Measurements from ENCODE around the gene REV1.
"Not testable (repeated sequence)": the region's sequence is repeated elsewhere in the genome, so short reads cannot be mapped to it uniquely, and the experiment has no call there.

The REV1 gene

DNA sequence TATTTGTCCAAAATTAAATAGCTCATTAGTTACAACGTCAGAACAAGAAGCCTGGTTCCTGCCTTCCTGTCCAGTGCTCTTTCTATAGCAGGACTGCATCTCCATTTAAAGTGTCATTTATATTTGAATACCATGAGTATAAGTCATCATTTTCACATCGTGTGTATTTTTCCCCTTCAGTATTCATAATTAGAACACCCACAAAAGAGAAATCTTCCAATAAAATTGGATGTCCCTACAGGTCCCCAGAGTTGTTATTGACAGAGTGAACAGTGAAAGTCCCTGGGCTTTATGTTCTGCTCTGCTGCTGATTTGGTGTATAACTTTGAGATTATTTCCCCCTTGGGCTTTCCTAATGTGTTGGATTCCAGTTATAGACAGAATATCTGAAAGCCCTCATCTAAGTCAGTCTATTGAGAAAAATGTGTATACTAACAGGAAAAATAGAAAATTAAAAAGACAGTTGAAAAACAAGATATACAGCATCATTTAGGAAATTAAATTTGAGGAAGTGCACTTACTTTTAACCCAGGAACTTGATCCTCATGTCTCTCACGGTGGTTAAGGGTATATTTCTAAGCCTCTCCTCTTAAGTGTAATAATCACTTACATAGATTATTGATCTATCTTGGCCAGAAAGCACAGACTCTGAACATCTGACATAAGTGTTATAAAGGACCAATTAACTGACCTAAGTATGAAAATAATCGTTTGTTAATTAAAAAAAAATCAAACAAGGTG, 15.2 kb upstream of the REV1 start:
- WGBS: 100% methylated on average over 2 of the region's 4 CpGs
- no peak overlapping the region for H3K4me3 ChIP-seq (ENCODE audit: low read length)
- no peaks in the 10 kb centered on the region for H3K27me3 ChIP-seq (ENCODE audit: insufficient read depth, low read length)
- H3K27ac ChIP-seq (ENCODE audit: low read depth, low read length): no peak overlapping the region
- H3K4me1 ChIP-seq (ENCODE audit: insufficient read depth, low read length): no peaks in the 10 kb centered on the region
- H3K9me3 ChIP-seq (ENCODE audit: insufficient read depth, low read depth, low read length): no peaks in the 10 kb centered on the region
- H3K9ac ChIP-seq (ENCODE audit: low read depth, low read length): no peak overlapping the region
- no peaks in the 10 kb centered on the region for H3K36me3 ChIP-seq (ENCODE audit: insufficient read depth, low read length)

DNA sequence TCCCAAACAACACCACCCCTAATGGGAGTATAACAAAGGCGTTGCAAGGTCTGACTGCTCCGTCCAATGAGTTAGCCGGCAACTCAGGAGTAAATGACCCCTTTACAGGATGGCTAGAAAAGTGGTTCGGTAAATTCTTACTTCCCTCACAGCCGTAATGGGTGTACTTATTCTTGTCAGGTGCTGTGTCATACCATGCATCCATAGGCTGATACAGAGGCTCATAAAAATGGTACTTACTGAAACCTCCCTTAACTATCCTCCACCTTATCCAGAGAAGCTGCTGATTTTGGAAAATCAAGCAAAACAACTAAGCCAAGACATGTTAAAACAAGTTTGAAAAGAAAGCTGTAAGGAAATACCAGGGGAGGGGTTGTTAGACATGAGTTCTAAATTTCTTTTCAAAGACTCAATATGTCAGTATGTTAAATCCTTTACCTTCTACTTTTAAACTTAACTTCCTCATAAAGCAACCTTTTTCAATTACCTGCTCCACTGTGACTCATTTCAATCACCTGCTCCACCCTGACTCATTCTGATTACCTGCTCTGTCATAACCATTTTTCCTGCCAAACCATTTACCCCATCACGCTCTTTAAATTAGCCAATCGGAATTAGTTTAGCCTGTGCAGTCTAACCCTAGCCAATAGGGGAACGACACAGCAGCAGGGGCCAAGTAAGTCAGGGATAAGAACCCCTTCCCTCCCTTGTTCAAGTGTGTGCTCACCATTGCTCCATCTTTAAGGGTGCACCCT, 14.0 kb upstream of the REV1 start:
- not testable (repeated sequence) for H3K27me3 ChIP-seq (ENCODE audit: insufficient read depth, low read length); H3K4me1 ChIP-seq (ENCODE audit: insufficient read depth, low read length); H3K36me3 ChIP-seq (ENCODE audit: insufficient read depth, low read length); H3K9me3 ChIP-seq (ENCODE audit: insufficient read depth, low read depth, low read length); H3K9ac ChIP-seq (ENCODE audit: low read depth, low read length); H3K27ac ChIP-seq (ENCODE audit: low read depth, low read length); H3K4me3 ChIP-seq (ENCODE audit: low read length)
- 93% methylated on average over 8 of the region's 8 CpGs for WGBS

DNA sequence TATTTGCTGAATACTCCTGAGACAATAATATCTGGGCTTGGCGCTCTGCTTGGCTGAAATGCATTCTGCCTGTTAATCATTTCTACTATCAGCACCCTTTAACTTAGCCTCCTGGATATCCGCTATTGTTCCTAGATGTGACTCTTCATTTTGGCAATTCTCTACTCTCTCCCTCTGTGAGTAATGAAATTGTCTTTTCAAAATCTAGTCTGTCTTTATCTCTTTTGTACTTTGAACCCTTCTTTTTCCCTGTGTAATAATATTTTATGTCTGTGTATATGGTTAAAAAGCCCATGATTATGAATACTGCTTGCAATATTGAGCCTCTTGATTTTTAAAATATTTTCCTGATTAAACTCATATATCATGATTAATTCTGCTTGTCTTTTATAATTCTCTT, 6.2 kb upstream of the REV1 start:
- Histone ChIP-seq H3K36me3 (ENCODE audit: insufficient read depth, low read length) (no peaks in the 10 kb centered on the region), H3K9ac (ENCODE audit: low read depth, low read length) (no peak overlapping the region), H3K9me3 (ENCODE audit: insufficient read depth, low read depth, low read length) (no peaks in the 10 kb centered on the region), H3K27me3 (ENCODE audit: insufficient read depth, low read length) (no peaks in the 10 kb centered on the region), H3K4me1 (ENCODE audit: insufficient read depth, low read length) (no peaks in the 10 kb centered on the region), H3K4me3 (ENCODE audit: low read length) (no peak overlapping the region), H3K27ac (ENCODE audit: low read depth, low read length) (no peak overlapping the region)
- WGBS: 93% methylated on average over 2 of the region's 2 CpGs

DNA sequence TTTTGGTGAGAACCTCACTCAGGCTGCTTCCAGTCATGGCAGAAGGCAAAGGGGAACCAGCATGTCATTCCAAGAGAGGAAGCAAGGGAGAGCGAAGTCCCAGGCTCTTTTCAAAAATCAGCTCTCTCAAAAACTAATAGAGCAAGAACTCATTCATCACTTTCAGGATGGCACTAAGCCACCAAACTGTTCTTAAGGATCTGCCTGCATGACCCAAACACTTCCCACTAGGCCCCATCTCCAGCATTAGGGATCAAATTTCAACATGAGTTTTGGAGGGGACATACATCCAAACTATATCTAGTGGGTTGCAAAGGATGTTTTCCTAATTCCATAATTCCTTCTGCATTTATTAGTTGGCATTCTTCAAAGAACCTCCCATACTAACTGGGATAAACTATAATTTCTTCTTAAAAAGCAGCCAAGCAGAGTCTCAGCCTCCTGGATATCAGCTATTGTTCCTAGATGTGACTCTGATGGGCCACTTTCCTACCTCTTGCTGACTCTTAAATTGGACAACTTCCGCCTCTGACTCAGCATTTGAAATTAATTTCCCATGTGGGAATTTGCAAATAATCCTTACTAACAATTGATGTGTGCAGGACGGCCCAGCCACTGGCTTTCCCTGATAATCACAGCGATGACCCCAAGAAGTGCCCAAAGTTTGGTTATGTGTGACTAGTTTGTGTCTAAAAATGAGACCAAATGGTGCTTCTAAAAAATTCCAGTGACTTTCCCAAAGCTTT, 5.5 kb upstream of the REV1 start:
- H3K4me1 ChIP-seq (ENCODE audit: insufficient read depth, low read length): no peaks in the 10 kb centered on the region
- no peak overlapping the region for H3K9ac ChIP-seq (ENCODE audit: low read depth, low read length)
- no peaks in the 10 kb centered on the region for H3K27me3 ChIP-seq (ENCODE audit: insufficient read depth, low read length)
- H3K36me3 ChIP-seq (ENCODE audit: insufficient read depth, low read length): no peaks in the 10 kb centered on the region
- WGBS: 91% methylated on average over 4 of the region's 4 CpGs
- H3K27ac ChIP-seq (ENCODE audit: low read depth, low read length): no peak overlapping the region
- no peak overlapping the region for H3K4me3 ChIP-seq (ENCODE audit: low read length)
- no peaks in the 10 kb centered on the region for H3K9me3 ChIP-seq (ENCODE audit: insufficient read depth, low read depth, low read length)

DNA sequence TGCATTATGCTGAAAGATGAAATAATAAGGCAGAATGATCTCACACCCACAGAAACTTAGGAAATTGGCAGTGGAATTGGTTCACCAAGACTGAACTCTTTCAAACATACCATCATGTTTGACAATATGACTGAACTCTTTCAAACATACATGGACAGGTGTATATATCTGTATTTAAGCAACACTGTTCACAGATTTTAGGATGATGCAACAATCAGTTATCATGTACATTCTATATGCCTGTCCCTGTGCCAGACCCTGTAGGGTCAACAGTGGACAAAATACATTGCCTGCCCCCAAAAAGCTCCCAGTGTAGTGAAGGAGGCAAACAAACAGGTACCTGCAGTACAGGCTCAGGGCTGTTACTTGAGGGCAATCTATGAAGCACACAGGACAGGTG, 2.9 kb upstream of the REV1 start:
- no peak overlapping the region for H3K4me3 ChIP-seq (ENCODE audit: low read length)
- no peaks in the 10 kb centered on the region for H3K27me3 ChIP-seq (ENCODE audit: insufficient read depth, low read length)
- H3K27ac ChIP-seq (ENCODE audit: low read depth, low read length): no peak overlapping the region
- no peaks in the 10 kb centered on the region for H3K9me3 ChIP-seq (ENCODE audit: insufficient read depth, low read depth, low read length)
- H3K36me3 ChIP-seq (ENCODE audit: insufficient read depth, low read length): no peaks in the 10 kb centered on the region
- no peak overlapping the region for H3K9ac ChIP-seq (ENCODE audit: low read depth, low read length)
- H3K4me1 ChIP-seq (ENCODE audit: insufficient read depth, low read length): peaks cover 7% of the 10 kb centered on the region; the same call in 1 of the 2 replicates

DNA sequence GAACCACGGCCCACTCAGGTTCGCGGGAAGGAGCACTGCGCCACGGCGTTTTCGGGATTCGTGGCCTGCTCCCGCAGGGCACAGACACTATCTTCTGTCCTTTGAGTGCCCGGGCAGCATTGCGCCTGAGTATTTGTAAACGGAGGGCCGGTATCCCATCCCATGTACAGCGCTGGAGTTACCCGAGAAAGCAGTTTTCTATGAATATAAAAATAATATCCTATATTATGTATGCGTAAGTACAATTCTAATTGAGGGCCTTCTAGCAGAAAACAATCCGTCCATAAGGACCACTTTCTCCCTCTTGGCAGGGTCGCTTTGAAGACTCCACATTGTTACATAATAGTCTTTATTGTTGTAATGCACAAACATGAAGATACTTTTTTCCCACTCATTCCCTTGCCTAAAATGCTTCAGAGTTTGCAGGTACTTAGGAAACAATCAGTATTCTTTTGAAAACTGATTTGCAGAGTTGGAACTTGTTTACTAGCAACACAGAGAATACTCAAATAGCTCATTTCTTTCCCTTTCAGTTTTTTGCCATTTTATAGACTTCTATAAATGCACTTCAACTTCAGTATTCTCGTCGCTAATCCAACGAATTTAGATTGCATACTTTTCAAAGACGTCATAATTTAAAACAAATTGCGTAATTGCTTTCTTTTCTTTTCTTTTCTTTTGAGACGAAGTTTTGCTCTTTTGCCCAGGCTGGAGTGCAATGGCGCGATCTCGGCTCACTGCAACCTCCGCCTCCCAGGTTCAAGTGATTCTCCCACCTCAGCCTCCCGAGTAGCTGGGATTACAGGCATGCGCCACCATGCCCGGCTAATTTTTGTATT, 1.0 kb upstream of the REV1 start:
- 51% methylated on average over 26 of the region's 31 CpGs for WGBS
- Histone ChIP-seq H3K9ac (ENCODE audit: low read depth, low read length) (peak overlapping the region; percentile 74), H3K27ac (ENCODE audit: low read depth, low read length) (peak overlapping the region; percentile 89; the same call in 1 of the 2 replicates), H3K4me3 (ENCODE audit: low read length) (peak overlapping the region; percentile 73), H3K9me3 (ENCODE audit: insufficient read depth, low read depth, low read length) (no peaks in the 10 kb centered on the region), H3K27me3 (ENCODE audit: insufficient read depth, low read length) (no peaks in the 10 kb centered on the region), H3K4me1 (ENCODE audit: insufficient read depth, low read length) (peaks cover 13% of the 10 kb centered on the region; the same call in 1 of the 2 replicates), H3K36me3 (ENCODE audit: insufficient read depth, low read length) (no peaks in the 10 kb centered on the region)

DNA sequence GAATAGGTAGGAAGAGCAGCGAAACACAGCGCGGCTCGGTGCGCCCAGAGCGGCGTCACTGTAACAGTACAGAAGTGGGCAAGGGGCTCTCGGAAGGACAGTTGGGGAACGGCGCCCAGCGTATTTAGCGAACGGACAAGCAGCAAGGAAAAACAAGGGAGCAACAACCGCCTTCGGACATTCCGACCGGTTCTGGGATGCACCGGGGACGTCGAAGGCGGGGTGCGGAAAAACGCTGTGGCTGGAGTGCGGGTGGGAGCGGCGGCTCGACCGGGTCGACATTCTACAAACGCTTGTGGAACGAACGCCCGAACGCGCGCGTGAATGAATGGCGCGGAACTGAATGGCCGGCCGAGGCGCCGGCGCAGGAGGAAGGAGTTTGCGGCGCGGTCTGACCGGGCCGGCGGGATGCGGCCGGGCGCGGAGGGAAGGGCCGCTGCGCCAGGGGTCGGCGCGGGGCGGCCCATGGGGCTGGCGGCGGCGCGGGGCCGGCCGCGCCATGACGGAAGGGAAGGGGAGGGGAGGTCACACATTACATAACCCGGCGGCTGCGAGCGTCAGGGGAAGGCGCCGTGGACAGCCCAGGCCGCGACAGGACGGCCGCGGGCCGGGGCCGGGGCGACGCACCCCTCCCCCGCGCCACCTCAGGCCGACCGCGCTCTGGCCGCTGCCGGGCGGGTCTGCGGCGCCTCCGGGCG, 605 bp downstream of the REV1 start:
- H3K36me3 ChIP-seq (ENCODE audit: insufficient read depth, low read length): no peaks in the 10 kb centered on the region
- H3K9ac ChIP-seq (ENCODE audit: low read depth, low read length): peak overlapping the region; percentile 82
- peak overlapping the region; percentile 73 for H3K4me3 ChIP-seq (ENCODE audit: low read length)
- peaks cover 25% of the 10 kb centered on the region; the same call in 1 of the 2 replicates for H3K4me1 ChIP-seq (ENCODE audit: insufficient read depth, low read length)
- peak overlapping the region; percentile 92; the same call in 1 of the 2 replicates for H3K27ac ChIP-seq (ENCODE audit: low read depth, low read length)
- under 1% methylated on average over 93 of the region's 95 CpGs for WGBS
- no peaks in the 10 kb centered on the region for H3K9me3 ChIP-seq (ENCODE audit: insufficient read depth, low read depth, low read length)
- H3K27me3 ChIP-seq (ENCODE audit: insufficient read depth, low read length): no peaks in the 10 kb centered on the region

DNA sequence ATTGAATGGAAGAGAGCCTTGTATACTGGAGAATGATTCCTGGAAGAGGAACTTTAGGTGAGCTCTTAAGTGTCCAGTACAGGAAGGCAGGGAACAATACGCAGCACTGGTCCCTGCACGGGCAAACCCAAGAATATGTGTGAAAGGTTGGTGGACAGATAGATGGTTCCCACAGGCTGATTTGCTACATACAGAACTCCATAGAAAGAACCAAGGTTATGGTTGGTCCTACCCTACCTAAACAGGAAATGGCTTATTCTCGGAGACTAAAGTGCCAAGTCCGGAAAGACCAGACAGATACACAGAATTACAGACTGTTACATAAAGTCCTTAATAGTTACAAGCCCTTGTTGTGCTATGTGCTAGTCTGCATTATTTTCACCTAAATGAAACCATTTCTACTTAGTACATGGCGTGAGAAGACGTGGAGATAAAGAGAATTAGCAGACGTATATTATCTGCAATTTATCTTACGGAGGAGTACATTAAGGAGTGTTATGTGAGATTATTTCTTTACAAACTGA, 1.2 kb downstream of the REV1 start:
- Histone ChIP-seq H3K27ac (ENCODE audit: low read depth, low read length) (no peak overlapping the region), H3K36me3 (ENCODE audit: insufficient read depth, low read length) (no peaks in the 10 kb centered on the region), H3K27me3 (ENCODE audit: insufficient read depth, low read length) (no peaks in the 10 kb centered on the region), H3K9me3 (ENCODE audit: insufficient read depth, low read depth, low read length) (no peaks in the 10 kb centered on the region), H3K4me3 (ENCODE audit: low read length) (peak overlapping the region; percentile 73), H3K4me1 (ENCODE audit: insufficient read depth, low read length) (peaks cover 25% of the 10 kb centered on the region; the same call in 1 of the 2 replicates), H3K9ac (ENCODE audit: low read depth, low read length) (peak overlapping the region; percentile 82)
- WGBS: 15% methylated on average over 8 of the region's 8 CpGs

DNA sequence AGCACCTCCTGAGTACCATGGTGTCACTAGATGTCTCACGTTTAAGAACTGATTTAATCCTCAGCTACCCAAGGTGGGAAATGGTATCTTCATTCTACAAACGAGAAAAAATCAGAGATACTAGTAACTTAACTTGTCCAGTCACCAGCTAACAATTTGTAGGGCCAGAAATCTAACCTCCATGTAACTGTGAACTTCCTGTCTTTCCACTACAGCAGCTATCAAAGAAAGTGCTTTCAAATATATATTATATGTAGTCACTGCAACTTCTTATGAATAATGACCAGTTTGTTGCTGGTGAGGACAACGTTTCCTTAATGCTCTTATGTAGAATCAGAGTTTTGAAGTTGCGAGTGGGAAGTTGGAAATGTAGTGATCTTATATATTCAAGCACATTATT, 1.9 kb downstream of the REV1 start:
- Histone ChIP-seq H3K9ac (ENCODE audit: low read depth, low read length) (no peak overlapping the region), H3K4me1 (ENCODE audit: insufficient read depth, low read length) (peaks cover 25% of the 10 kb centered on the region; the same call in 1 of the 2 replicates), H3K27me3 (ENCODE audit: insufficient read depth, low read length) (no peaks in the 10 kb centered on the region), H3K4me3 (ENCODE audit: low read length) (peak overlapping the region; percentile 73), H3K27ac (ENCODE audit: low read depth, low read length) (no peak overlapping the region), H3K9me3 (ENCODE audit: insufficient read depth, low read depth, low read length) (no peaks in the 10 kb centered on the region), H3K36me3 (ENCODE audit: insufficient read depth, low read length) (no peaks in the 10 kb centered on the region)
- 69% methylated on average over 3 of the region's 4 CpGs for WGBS

DNA sequence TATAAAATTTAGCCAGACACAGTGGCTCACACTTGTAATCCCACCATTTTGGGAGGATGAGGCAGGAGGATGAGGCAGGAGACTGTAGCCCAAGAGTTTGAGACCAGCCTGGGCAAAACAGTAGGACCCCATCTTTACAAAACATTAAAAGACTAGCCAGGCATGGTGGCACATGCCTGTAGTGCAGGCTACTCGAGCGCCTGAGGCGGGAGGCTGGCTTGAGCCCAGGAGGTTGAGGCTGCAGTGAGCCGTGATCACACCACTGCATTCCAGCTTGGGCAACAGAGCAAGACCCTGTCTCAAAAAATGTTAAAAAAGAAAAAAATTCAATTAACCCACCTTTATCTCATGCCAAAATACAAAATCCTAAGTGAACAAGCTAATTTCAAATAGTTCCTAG, 4.0 kb downstream of the REV1 start:
- Histone ChIP-seq H3K4me1 (ENCODE audit: insufficient read depth, low read length) (peaks cover 25% of the 10 kb centered on the region; the same call in 1 of the 2 replicates), H3K9me3 (ENCODE audit: insufficient read depth, low read depth, low read length) (no peaks in the 10 kb centered on the region), H3K27ac (ENCODE audit: low read depth, low read length) (no peak overlapping the region), H3K27me3 (ENCODE audit: insufficient read depth, low read length) (no peaks in the 10 kb centered on the region), H3K36me3 (ENCODE audit: insufficient read depth, low read length) (no peaks in the 10 kb centered on the region; the same call in 1 of the 2 replicates), H3K4me3 (ENCODE audit: low read length) (no peak overlapping the region), H3K9ac (ENCODE audit: low read depth, low read length) (no peak overlapping the region)
- 89% methylated on average over 4 of the region's 4 CpGs for WGBS
